Stimulated activated CD4-positive, alpha-beta T cell treated with anti-CD3 and anti-CD28 coated beads, TNF-alpha, amount 100 ng/mL, for 4 hours (primary cell): ENCODE measurements around the gene CCND3.

Experiments
- DNase-seq, 3 experiments: peaks; one replicate each; pipeline ENCODE4 v3.0.0-alpha.2; 2020; ENCODE audit warnings: low read depth in 3 of 3

The CCND3 gene

GRCh38 chr6:41921712-41921998 lies 20.0 kb downstream of the CCND3 start:
- no peak for DNase-seq

GRCh38 chr6:41920921-41921711 lies 20.5 kb downstream of the CCND3 start, which contains the start of the genes BYSL and MED20:
BYSL (plus strand) TSS chr6:41921499; CDS start chr6:41921563, 64 bp downstream.
MED20 (minus strand) TSS chr6:41921139; CDS start chr6:41921018, 121 bp downstream.
- DNase-seq: peak; percentile 88 to 94 (median 88)

DNA sequence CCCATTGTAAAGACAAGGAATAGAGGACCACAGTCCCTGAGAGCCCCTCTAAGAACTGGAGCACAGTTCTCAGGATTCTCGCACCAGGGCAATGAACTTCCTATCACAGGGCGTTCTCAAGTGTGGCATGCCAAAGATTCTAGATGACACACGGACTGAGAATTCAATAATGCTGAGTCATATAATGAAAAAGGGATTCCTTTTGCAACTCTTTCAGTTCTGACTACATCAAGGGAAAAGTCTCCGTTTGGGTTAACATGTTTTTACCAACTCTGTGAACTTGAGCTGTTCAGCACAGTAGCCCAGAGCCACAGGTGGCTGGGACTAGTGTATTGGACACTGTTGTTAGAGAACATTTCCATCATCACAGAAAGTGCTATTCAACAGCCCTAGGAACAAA lies 24.1 kb downstream of the CCND3 start:
- no peak for DNase-seq

DNA sequence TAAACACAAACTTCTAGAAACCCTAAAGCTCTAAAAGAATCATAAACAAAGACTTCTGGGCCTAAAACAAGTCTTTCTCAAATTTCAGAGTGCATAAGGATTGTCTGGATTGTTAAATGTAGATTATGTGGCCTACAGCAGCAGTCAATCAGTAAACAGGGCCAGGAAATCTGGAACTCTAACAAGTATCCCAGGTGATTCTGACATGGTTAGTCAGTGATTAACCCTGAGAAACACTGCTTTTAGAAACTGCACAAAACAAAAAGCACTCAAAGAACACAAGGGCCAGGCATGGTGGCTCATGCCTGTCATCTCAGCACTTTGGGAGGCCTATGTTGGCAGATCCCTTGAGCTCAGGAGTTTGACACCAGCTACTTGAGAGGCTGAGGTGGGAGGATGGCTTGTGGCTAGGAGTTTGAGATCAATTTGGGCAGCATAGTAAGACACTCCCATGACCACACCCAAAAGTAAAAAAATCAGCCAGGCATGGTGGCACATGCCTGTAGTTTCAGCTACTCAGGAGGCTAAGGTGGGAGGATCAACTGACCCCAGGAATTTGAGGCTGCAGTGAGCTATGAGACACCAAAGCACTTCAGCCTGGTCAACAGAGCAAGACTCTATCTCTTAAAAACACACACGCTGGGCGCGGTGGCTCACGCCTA lies 26.6 kb downstream of the CCND3 start:
- no peak for DNase-seq

GRCh38 chr6:41914343-41914742 lies 27.3 kb downstream of the CCND3 start:
- no peak for DNase-seq

DNA sequence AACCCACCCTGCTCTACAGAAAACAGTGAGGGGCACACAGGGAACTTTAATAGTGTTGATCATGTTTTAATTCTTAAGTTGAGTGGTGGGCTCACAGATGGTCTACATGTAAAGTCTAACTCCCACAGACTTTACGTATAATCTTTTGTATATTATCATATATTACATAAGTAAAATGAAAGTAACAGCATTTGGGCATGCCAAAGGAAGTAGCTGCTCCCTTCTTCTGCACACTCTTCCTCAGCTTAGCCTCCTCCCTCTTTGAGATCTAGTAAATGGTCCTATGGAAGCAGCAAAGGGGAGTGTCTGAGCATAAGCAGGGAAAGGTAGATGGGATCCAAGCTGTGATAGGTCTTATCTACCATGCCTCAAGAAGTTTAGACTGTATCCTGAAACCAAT lies 31.9 kb downstream of the CCND3 start:
- no peak for DNase-seq

- DNase-seq: peak in 2 of 3 experiments; percentile 26 to 39
Measured at GRCh38 chr6:41901882-41902519, 39.6 kb downstream of the CCND3 start.

DNA sequence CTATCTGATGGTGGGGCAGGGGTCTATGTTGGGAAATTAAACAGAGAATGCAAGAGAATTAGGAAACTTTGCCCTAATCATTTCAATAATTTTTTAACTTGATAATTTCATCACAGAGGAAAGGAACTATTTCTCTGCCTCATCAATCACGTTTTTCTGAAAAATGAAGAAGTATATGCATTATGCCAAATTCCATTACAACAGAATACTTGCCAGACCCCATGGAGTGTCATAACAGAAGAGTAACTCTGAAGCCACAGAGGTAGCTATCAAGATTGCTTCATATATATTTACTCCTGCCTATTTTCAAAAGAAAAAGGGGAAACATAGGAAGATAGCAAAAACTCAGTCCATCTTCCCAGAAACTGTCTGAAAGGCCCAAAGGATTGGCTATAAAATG lies 40.7 kb downstream of the CCND3 start:
- DNase-seq: no peak

DNA sequence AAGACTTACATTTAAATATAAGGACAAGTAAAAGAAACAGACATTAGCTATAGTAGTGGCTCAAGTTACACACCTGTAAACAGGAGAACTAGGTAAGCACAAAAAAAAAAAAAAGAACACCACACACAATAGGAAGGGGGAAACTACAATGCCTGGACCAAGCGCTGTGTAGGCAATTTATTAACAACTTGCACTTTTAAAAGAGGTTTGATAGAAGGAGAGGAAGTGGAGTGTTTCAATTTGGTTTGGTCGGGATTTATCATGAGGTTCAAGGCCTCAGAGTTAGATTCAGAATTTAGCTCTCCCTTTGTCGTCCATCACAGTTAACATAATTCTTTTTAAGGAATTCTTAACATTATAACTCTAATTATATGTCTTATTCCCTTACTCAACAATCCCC lies 45.3 kb downstream of the CCND3 start:
- DNase-seq: no peak

GRCh38 chr6:41895300-41896233 lies 46.0 kb downstream of the CCND3 start, which contains the start of gene USP49:
USP49 (minus strand) TSS chr6:41895375; CDS start chr6:41806983, 88,392 bp downstream.
- peak; percentile 84 to 96 (median 88) for DNase-seq

DNA sequence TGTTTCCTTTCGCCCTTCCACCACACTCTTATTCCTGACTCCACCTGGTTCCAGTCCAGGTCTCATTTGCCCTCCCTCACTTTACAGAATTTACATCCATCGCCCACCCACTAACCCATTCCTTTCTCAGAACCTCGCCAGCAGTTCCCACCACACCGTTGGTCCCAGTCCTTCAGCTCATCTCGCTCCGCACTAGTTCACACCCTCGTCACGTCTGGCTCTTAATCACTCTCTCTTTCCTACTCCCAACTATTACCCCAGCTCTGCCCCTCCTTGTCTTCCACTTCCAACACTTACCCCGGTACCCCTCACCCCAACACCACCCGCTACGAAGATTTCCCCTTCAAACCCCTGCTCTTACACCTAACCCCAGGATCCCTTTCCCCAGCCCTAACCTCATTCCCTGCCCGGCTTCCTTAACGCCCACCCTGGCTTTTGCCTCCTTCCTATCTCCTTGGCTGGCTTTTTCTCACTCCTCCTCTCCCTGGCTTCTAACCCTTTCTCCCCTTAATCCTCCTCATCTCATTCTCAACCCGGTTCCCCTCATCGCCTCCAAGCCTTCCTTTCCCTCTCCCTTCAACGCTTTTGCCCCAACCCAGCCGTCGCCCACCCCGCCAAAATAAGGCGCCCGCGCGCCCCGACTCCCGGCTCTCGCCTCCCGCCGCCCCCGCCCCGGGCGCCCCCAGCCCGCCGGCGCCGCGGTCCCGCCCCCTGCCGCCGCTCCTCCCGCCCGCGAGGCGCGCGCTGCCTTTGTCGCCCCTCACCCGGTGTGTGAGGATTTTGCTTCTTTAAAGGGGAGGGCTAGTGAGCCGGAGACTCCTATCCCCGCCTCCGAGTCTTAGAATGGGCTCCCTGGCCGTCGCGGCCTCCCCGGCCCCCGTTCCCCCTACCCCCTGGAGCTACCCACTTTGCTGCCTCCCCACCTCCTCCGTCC lies 47.0 kb downstream of the CCND3 start:
- DNase-seq: no peak

GRCh38 chr6:41892921-41893564 lies 48.6 kb downstream of the CCND3 start:
- DNase-seq: no peak

DNA sequence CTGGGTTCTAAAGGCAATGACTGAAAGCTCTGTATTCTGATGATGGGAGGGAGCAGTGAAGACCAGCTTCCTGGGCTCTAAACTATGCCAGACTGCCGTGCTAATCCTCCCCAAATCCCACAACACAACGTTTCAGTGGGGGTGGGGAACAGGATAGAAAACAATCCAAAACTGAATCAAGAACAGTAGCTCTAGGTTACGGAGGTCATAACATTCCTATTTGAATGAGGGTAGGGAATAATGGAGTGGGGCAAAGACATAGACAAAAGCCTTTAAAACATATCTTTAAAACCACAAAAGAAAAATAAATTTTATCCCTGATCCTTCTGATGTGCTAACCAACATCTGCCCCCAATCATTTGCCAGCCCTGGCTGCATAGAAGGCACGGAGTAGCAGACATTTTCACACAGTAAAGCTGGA lies 54.3 kb downstream of the CCND3 start:
- DNase-seq: no peak

DNA sequence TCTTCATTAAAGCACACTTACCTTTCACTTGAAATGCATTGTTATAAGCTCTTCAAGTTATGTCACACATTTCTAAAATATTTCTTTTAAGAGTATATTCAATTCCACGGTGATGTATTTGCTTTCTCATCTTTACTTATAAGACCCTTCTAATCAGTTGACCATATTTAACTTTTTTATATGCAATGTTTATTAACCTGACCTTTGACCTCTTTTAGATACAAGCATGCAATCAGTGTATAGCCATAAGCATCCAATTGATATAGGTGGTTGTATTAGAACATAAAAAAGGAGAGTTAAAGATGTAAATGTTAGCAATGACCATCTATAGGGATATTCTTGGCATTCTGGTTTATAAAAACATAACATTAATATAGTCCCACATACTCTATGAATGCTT lies 55.7 kb downstream of the CCND3 start:
- no peak for DNase-seq

GRCh38 chr6:41884957-41885356 lies 56.7 kb downstream of the CCND3 start:
- no peak for DNase-seq
